Measurements from ENCODE around the gene MCM6. TPM values are rescaled to one million over a fixed set of nuclear protein-coding genes. Genes with fewer than 3 reads are reported as not detected.

Gene MCM6
- polyA plus RNA-seq, 1 of the 3 experiments (the other 2 are of a cell fraction): 18.4 TPM

DNA sequence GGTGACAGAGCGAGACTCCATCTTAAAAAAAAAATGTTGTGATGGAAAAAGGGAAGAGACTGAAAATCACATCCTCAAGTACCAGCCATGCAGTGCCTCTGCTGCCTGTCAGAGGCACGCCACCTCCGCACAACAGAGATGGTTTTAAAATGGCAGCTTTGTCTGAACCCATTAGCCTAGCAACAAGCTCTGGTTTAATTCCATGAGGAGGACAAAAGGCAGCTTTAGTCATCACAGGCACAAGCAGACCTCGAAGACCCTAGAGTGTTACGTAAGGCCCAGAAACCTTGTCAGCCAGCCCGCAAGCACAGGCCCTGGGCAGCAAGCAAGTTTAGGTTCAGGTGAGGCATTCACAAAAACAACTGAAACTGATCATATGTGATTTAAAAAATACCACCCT, 49.7 kb downstream of the MCM6 start:
- H2AFZ ChIP-seq (ENCODE audit: low read depth): no peak overlapping the region
- no peak for DNase-seq
- TF ChIP-seq MXI1 (IDR thresholded peaks at IDR 0.05; ENCODE audit: low read depth, low read length) (no peak), SMC3 (IDR thresholded peaks at IDR 0.05; ENCODE audit: low read depth, low read length) (no peak), TEAD4 (IDR thresholded peaks at IDR 0.05; ENCODE audit: borderline replicate concordance, insufficient read depth) (no peak)
- H3K9me2 ChIP-seq: no peaks in the 10 kb centered on the region
- H3K4me1 ChIP-seq (ENCODE audit: control insufficient read depth in 1 of 2, insufficient read depth in 2 of 2, low read depth in 1 of 2, low read length in 1 of 2): no peaks in the 10 kb centered on the region; a peak in 1 of 4 replicates
- no peaks in the 10 kb centered on the region for H4K20me1 ChIP-seq (ENCODE audit: insufficient read depth)
- H3K36me3 ChIP-seq (replicated peaks in 1 of 2; ENCODE audit: control insufficient read depth in 1 of 2, insufficient read depth in 2 of 2, low read length in 1 of 2): no peaks in the 10 kb centered on the region
- no peak overlapping the region for H3K9ac ChIP-seq
- CTCF ChIA-PET: interaction anchor here (0.7 kb wide), 1 partner anchor 29 kb away, joined by 3 read pairs; no protein-coding TSS in a partner anchor
- no peak overlapping the region for H3K4me2 ChIP-seq
- no peaks in the 10 kb centered on the region for H3F3A ChIP-seq (replicated peaks; ENCODE audit: insufficient read depth)
- H3K27me3 ChIP-seq (ENCODE audit: insufficient read depth): no peaks in the 10 kb centered on the region
- H3K79me2 ChIP-seq (ENCODE audit: insufficient read depth): no peaks in the 10 kb centered on the region
- no peak overlapping the region for H3K4me3 ChIP-seq (ENCODE audit: low read depth in 2 of 2, low read length in 1 of 2)
- H3K27ac ChIP-seq (ENCODE audit: low read depth in 2 of 2, low read length in 1 of 2): no peak overlapping the region
- no peaks in the 10 kb centered on the region for H3K9me3 ChIP-seq
- 85% methylated on average over 5 of the region's 6 CpGs for WGBS (ENCODE audit: low lambda C conversion rate)
- POLR2A ChIA-PET: no interaction called here

DNA sequence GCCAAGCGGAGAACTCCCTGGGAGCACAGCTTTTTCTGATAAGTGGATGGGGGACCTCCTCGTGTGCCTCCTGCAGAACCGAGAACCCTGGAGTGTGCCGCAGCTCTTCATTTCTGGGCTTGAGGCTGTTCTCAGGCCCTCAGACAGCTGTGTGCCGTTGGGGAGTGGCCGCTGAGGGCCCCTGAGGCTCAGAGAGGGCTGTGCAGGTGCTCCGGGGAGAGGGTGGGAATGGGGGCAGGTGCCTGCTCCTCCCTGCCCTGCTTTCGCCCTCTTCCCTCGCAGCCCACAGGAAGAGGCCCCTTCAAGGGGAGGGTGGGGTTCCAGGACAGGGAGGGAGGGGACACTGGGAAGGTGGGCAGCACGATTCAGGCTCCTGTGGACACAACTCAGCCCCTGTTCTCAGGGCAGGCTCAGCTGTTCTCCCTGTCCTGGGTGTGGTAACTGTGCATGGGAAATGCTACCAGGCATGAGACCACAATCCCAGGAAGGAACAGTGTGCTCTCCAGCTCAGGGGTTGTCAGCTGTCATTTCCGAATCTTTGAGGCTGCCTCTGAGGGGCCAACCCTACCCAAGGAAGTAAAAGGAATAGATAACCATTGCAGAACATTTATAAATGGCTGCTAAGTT, 50.6 kb downstream of the MCM6 start:
- 61% methylated on average over 7 of the region's 11 CpGs for WGBS (ENCODE audit: low lambda C conversion rate)
- no peak for TF ChIP-seq YY1 (IDR thresholded peaks at IDR 0.05; ENCODE audit: low read depth)
- no peak for TF ChIP-seq SIN3A (IDR thresholded peaks at IDR 0.05; ENCODE audit: borderline replicate concordance, low read depth, low read length)
- no peak for TF ChIP-seq FOXM1 (IDR thresholded peaks at IDR 0.05; ENCODE audit: low read depth)
- TF ChIP-seq TEAD4 (IDR thresholded peaks at IDR 0.05; ENCODE audit: borderline replicate concordance, insufficient read depth): no peak
- no peak for TF ChIP-seq EZH2phosphoT487 (IDR thresholded peaks at IDR 0.05; ENCODE audit: borderline replicate concordance, low read depth)
- DNase-seq: no peak
- ChIA-PET CTCF (interaction anchor here (1.1 kb wide), 1 partner anchor 29 kb away, joined by 3 read pairs; no protein-coding TSS in a partner anchor), POLR2A (interaction anchor here (0.6 kb wide), 1 partner anchor 14 kb away, joined by 3 read pairs; no protein-coding TSS in a partner anchor)
- no peaks in the 10 kb centered on the region for H3K9me3 ChIP-seq
- no peaks in the 10 kb centered on the region for H3F3A ChIP-seq (replicated peaks; ENCODE audit: insufficient read depth)
- no peaks in the 10 kb centered on the region for H3K36me3 ChIP-seq (replicated peaks in 1 of 2; ENCODE audit: control insufficient read depth in 1 of 2, insufficient read depth in 2 of 2, low read length in 1 of 2)
- H3K9me2 ChIP-seq: no peaks in the 10 kb centered on the region
- H3K79me2 ChIP-seq (ENCODE audit: insufficient read depth): no peaks in the 10 kb centered on the region
- H3K4me3 ChIP-seq (ENCODE audit: low read depth in 2 of 2, low read length in 1 of 2): no peak overlapping the region
- no peak overlapping the region for H3K4me2 ChIP-seq
- no peaks in the 10 kb centered on the region for H4K20me1 ChIP-seq (ENCODE audit: insufficient read depth)
- H3K4me1 ChIP-seq (ENCODE audit: control insufficient read depth in 1 of 2, insufficient read depth in 2 of 2, low read depth in 1 of 2, low read length in 1 of 2): no peaks in the 10 kb centered on the region; a peak in 1 of 4 replicates
- H3K27me3 ChIP-seq (ENCODE audit: insufficient read depth): no peaks in the 10 kb centered on the region
- H3K9ac ChIP-seq: no peak overlapping the region
- H3K27ac ChIP-seq (ENCODE audit: low read depth in 2 of 2, low read length in 1 of 2): no peak overlapping the region
- no peak overlapping the region for H2AFZ ChIP-seq (ENCODE audit: low read depth)

DNA sequence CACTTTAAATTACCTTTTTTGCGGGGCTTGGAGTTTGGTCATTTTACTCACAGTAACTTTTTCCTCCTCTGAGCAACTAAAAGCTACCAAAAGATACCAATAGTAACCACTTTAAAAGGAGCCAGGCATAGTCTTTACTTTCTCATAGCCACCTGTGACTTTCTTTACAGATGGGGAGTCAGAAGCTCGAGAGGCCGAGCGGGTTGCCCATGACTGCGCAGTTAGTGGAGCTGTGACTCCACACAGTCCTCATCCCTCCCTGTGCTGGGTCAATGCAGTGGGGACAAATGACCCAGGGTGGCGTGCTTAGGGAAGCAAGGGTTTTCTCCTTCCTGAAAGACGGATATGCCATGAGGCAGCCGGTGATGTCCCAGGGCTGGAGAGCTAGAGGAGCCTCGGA, 51.1 kb downstream of the MCM6 start:
- 81% methylated on average over 9 of the region's 9 CpGs for WGBS (ENCODE audit: low lambda C conversion rate)
- Histone ChIP-seq H3K79me2 (ENCODE audit: insufficient read depth) (no peaks in the 10 kb centered on the region), H3K4me1 (ENCODE audit: control insufficient read depth in 1 of 2, insufficient read depth in 2 of 2, low read depth in 1 of 2, low read length in 1 of 2) (no peaks in the 10 kb centered on the region; a peak in 1 of 4 replicates), H3K27me3 (ENCODE audit: insufficient read depth) (no peaks in the 10 kb centered on the region), H3K9ac (no peak overlapping the region), H3K36me3 (replicated peaks in 1 of 2; ENCODE audit: control insufficient read depth in 1 of 2, insufficient read depth in 2 of 2, low read length in 1 of 2) (no peaks in the 10 kb centered on the region), H2AFZ (ENCODE audit: low read depth) (no peak overlapping the region), H4K20me1 (ENCODE audit: insufficient read depth) (no peaks in the 10 kb centered on the region), H3K9me3 (no peaks in the 10 kb centered on the region), H3F3A (replicated peaks; ENCODE audit: insufficient read depth) (no peaks in the 10 kb centered on the region), H3K9me2 (no peaks in the 10 kb centered on the region), H3K4me2 (no peak overlapping the region), H3K4me3 (ENCODE audit: low read depth in 2 of 2, low read length in 1 of 2) (no peak overlapping the region), H3K27ac (ENCODE audit: low read depth in 2 of 2, low read length in 1 of 2) (no peak overlapping the region)
- POLR2A ChIA-PET: interaction anchor here (0.6 kb wide), 1 partner anchor 15 kb away, joined by 3 read pairs; no protein-coding TSS in a partner anchor
- TF ChIP-seq, protein P1, sequence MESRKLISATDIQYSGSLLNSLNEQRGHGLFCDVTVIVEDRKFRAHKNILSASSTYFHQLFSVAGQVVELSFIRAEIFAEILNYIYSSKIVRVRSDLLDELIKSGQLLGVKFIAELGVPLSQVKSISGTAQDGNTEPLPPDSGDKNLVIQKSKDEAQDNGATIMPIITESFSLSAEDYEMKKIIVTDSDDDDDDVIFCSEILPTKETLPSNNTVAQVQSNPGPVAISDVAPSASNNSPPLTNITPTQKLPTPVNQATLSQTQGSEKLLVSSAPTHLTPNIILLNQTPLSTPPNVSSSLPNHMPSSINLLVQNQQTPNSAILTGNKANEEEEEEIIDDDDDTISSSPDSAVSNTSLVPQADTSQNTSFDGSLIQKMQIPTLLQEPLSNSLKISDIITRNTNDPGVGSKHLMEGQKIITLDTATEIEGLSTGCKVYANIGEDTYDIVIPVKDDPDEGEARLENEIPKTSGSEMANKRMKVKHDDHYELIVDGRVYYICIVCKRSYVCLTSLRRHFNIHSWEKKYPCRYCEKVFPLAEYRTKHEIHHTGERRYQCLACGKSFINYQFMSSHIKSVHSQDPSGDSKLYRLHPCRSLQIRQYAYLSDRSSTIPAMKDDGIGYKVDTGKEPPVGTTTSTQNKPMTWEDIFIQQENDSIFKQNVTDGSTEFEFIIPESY (IDR thresholded peaks at IDR 0.05; ENCODE audit: borderline replicate concordance, low read depth): no peak
- TF ChIP-seq, protein P2, sequence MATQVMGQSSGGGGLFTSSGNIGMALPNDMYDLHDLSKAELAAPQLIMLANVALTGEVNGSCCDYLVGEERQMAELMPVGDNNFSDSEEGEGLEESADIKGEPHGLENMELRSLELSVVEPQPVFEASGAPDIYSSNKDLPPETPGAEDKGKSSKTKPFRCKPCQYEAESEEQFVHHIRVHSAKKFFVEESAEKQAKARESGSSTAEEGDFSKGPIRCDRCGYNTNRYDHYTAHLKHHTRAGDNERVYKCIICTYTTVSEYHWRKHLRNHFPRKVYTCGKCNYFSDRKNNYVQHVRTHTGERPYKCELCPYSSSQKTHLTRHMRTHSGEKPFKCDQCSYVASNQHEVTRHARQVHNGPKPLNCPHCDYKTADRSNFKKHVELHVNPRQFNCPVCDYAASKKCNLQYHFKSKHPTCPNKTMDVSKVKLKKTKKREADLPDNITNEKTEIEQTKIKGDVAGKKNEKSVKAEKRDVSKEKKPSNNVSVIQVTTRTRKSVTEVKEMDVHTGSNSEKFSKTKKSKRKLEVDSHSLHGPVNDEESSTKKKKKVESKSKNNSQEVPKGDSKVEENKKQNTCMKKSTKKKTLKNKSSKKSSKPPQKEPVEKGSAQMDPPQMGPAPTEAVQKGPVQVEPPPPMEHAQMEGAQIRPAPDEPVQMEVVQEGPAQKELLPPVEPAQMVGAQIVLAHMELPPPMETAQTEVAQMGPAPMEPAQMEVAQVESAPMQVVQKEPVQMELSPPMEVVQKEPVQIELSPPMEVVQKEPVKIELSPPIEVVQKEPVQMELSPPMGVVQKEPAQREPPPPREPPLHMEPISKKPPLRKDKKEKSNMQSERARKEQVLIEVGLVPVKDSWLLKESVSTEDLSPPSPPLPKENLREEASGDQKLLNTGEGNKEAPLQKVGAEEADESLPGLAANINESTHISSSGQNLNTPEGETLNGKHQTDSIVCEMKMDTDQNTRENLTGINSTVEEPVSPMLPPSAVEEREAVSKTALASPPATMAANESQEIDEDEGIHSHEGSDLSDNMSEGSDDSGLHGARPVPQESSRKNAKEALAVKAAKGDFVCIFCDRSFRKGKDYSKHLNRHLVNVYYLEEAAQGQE (IDR thresholded peaks at IDR 0.05; ENCODE audit: low read depth, low read length): no peak
- TF ChIP-seq FOSL2 (IDR thresholded peaks at IDR 0.05; ENCODE audit: borderline replicate concordance, low read depth): no peak
- no peak for TF ChIP-seq NFIC (IDR thresholded peaks at IDR 0.05; ENCODE audit: borderline replicate concordance)
- no peak for TF ChIP-seq TAF1 (IDR thresholded peaks at IDR 0.05; ENCODE audit: borderline replicate concordance, low read depth, low read length)
- TF ChIP-seq EP300 (IDR thresholded peaks at IDR 0.05; ENCODE audit: borderline replicate concordance in 1 of 2, low read depth in 1 of 2, low read length in 1 of 2): no peak
- TF ChIP-seq FOXJ3 (CRISPR knock-in tag; IDR thresholded peaks at IDR 0.05): no peak
- TF ChIP-seq SMC3 (IDR thresholded peaks at IDR 0.05; ENCODE audit: low read depth, low read length): no peak
- no peak for TF ChIP-seq GATA2 (CRISPR knock-in tag; IDR thresholded peaks at IDR 0.05)
- CTCF ChIA-PET: interaction anchor here (1.1 kb wide), 1 partner anchor 28 kb away, joined by 3 read pairs; no protein-coding TSS in a partner anchor
- no peak for DNase-seq
